HG02938 (cell line): Measurements from ENCODE around the gene TBL1X.

Experiments
- ATAC-seq: cut with Tn5 transposase; IDR thresholded peaks from one replicate; pipeline ENCODE4 v1.9.1; 2021; ENCODE audit warnings: mild to moderate bottlenecking, moderate library complexity; ENCODE audit not compliant: unreplicated experiment

The TBL1X gene

DNA sequence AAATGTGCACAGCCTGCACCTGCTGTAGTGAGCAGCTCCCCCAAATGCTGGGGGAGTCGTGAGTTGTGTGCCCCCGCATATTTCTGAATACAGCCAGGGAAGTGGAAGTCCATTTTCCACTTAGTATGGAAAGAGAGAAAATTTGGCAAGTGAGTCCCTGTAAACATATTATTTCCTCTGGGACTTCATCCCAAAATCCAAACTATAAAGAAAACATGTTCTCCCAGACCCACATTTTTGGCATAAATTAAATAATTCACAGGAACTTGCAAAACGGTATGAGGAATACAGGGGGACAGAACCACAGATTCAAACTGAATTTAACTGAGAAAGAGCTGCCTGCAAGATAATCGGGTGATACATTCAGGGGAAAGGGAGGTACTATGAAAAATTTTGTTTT lies 193.6 kb downstream of the TBL1X start:
- ATAC-seq, result no peak

DNA sequence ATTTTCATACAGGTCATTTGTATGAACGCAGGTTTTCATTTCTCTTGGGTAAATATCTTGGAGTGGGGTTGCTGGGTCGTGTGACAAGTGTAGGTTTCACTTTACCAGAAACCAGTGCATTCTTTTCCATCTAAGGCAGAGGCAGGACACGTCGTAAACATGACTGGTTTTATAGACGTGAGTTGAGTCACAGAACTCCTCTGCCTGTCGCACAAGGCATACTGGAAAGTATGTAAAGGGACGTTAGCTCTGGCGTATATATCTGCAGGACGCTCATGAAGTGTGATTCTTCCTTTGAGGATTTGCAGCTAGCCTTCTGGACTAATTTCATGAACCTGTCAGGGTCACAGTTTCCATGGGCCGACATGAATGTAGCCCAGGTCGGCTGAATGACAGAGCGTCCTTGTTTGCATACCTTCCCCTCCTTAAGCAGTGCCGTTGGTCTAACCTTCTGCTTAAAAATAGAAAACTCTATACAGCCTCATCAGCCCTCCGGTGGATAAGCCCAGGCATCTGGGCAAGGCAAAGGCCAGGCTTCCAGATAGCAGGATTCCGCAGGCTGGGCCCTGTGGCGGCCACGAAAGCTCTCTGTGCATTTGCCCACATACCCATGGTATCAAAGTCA lies 194.8 kb downstream of the TBL1X start:
- ATAC-seq, result no peak

DNA sequence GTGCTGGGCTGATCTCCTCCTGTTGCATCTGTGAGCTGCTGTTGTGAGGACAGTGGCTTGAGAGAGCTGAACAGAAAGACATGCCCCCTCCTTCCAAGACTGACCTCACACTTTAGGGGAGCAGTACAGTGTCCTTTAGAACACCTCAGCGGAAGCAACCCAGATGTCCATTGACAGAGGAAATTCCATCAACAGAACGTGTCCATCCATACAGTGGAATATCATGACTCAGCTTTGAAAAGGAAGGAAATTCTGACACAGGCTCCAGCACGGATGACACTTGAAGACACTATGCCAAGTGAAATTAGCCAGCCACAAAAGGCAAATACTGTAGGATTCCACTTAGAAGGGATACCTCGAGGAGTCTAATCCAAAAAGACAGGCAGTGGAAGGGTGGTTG lies 197.3 kb downstream of the TBL1X start:
- ATAC-seq, result no peak

DNA sequence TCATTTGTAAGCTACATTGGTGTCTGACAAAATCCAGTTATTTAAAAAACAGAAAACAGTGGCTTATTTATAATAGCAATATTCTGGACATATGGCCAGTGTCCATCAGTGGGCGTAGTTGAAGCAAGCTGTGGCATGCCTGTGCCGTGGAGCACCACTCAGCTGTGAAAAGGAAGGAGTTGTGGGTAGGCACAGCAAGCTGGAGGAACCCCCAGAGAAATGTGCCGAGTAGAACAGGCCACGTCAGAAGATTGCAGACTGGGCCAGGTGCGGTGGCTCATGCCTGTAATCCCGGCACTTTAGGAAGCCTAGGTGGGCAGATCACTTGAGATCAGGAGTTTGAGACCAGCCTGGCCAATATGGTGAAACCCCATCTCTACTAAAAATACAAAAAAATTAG lies 198.4 kb downstream of the TBL1X start:
- no peak for ATAC-seq

DNA sequence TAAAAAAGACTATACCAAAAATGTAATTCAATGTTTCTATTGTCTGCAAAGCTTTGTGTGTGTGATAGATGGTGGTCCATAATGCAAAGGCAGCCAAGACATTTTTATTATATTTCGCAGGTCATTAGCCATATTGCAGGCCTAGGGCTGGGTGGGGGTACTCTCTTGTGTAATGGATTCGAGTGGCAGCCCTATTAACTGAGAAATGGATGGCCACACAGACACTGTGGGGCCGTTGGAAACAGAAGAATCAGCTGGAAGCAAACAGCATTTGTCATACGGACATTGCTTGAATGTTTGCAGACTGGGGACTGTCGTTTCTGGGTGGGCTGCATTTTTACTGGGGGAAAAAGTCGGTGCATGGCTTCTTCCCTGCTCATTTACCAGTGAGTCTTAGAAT lies 199.4 kb downstream of the TBL1X start:
- no peak for ATAC-seq

GRCh38 chrX:9665113-9665512 lies 200.3 kb downstream of the TBL1X start:
- ATAC-seq, result no peak

DNA sequence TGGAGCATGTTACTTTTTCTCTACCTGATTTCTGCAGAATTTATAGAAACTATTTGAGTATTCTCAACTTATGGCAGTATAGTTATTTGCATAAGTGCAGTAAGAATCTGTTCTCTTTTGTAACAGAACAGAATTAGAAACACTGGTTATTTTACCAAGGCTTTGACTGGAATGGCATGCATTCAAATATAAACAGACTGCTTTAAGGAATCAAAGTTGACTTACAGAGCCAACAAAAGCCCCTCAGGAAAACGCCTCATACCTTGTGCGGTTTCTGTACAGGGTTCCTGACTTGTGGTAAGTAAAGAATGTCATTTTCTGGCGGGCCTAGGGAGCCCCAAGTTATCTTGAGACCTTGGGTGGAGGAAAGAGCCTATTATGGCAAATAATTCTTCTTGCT lies 203.7 kb downstream of the TBL1X start:
- no peak for ATAC-seq

DNA sequence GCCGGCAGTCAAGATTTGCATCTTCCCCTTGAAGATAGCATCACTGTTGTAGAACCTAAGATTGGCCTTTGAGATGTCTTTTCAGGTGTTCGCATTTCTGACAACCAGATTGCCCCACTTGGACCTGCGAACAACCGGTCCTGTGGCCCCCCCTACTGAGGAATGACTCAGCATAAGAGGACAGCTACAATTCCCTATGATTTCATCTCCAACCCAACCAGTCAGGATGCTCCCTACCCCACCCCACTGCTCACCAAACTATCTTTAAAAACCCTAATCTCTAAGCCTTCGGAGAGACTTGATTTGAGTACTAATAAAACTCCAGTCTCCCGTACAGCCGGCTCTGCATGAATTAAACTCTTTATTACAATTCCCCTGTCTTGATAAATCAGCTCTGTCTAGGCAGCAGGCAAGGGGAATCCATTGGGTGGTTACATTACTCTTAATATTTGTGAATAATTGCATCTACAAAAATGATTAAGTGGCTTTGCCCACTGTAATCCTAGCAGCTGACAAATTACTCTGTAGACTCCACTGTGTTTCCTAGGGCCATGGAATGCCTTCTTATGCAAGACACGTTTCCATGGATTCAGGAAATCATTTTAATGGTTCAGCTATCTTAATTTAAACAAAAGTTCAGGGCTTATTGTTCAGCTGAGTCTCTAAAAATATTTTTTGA lies 205.4 kb downstream of the TBL1X start:
- no peak for ATAC-seq

- no peak for ATAC-seq
Measured at GRCh38 chrX:9671998-9672397, 207.1 kb downstream of the TBL1X start.

DNA sequence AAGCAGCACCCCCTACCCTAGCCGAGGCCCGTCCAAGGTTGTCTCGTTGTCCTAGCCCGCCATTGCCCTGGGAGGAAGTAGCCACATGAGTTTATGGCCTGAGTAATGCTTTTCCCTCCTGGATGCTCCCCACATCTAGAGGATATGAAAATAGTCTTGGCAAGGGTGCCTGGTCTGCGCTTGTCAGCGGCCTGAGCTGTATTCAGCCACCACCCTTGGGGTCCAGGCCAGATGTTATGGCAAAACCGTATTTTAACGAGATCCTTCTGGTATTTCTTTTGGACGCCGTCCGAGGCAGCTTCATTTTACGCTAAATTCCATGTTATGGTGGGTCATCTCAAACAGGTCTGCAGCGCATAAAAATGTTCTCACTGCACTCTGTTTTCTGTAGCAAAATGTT lies 211.4 kb downstream of the TBL1X start:
- ATAC-seq, result no peak

- ATAC-seq, result no peak
Measured at GRCh38 chrX:9676738-9677097, 211.9 kb downstream of the TBL1X start.

DNA sequence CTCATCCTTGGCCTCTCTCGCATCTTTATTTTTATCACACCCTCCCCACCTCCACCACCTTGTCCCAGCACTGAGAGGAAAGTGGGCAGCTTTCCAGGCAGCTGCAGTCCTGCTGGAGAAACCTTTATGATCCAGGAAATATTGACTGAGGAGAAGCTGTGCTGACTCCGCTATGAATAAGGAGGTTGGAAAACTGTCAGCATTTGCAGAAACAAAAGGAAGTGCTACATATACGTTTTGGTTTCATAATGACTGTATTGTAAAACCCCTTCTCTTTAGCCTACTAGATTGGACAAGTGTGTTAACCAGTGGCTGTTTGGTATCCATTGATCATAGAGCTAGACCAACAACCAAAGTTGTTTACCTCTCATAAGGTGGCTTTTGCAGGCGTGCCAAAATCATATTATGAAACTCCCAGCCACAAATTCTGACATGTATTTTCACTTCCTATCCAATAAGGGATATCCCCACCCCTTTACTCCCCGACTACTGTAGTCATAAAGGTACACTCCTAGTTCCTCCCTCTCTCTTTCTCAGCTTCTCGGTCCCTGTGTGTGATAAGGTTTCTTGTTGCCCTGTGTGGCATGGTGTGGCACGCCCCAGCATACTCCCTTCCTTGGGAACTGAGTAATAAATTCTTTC lies 212.4 kb downstream of the TBL1X start:
- ATAC-seq, result peak; percentile 99

- no peak for ATAC-seq
Measured at GRCh38 chrX:9678215-9678965, 213.5 kb downstream of the TBL1X start.

DNA sequence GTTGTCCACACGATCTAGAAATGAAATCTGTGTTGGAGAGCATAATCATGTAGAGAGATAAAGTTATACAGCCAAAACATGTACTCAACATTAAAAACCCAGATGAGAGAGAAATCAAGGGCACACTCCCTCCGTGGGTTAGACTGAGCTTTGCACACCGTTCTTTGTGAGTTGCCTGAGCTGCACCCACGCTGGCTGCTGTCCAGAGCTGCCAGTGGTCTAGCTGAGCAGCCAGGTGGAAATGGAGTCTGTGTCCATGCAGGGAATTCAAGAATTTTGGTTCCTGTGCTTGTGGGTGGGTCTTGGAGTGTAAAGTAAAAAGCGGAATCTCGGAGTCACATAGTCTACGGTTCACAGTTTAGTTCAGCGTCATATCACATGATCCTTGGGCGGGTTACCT lies 216.2 kb downstream of the TBL1X start:
- no peak for ATAC-seq

- no peak for ATAC-seq
Measured at GRCh38 chrX:9681422-9681821, 216.6 kb downstream of the TBL1X start.

- no peak for ATAC-seq
Measured at GRCh38 chrX:9682456-9682855, 217.6 kb downstream of the TBL1X start.

DNA sequence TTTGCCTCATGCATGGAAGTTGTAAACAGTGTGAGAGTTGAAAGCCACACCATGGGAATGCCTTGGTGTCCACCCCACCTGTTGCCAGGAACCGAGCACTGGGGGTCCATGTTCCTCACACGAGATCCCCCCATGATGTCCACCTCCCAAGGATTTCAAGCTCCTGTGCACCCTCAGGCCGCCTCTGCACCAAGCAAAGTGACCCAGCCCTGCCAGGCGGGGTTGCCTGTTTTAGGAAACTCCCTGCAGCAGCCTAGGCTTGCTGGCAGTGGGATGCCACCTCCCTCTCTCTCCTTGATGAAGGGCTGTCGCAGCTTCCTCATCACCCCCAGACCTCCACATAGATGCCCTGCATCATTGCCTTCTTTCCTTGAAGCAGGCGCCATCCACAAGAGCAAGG lies 218.0 kb downstream of the TBL1X start:
- no peak for ATAC-seq

- no peak for ATAC-seq
Measured at GRCh38 chrX:9683350-9683749, 218.5 kb downstream of the TBL1X start.

DNA sequence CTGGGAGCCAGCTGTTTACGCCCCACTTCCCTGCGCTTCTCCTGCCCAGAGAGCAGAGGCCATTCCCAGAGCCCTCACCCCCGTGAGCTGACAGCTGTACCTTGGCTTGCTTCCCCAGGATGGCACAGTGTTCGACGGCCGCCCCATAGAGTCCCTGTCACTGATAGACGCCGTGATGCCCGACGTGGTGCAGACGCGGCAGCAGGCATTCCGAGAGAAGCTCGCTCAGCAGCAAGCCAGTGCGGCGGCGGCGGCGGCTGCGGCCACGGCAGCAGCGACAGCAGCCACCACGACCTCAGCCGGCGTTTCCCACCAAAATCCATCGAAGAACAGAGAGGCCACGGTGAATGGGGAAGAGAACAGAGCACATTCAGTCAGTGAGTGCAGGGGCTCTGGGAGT lies 223.0 kb downstream of the TBL1X start:
- ATAC-seq, result no peak

DNA sequence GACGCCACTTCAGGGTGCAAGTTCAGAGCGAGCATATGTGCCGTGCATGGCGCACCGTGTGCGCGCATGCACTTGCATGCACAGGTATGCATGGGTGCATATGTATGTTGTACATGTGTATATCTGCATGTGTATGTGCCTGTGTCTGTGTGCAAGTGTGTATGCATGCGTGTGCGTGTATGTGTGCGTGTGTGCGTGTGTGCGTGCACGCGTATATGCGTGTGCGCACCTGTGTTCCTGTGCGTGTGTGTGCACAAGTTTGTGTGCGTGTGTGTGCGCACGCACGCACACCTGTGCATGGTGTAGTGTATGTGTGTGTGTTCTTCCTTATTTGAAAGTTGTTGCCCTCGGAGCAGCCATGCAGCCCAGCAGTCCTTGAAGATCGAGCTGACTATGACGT lies 224.0 kb downstream of the TBL1X start:
- no peak for ATAC-seq

GRCh38 chrX:9690046-9690445 lies 225.2 kb downstream of the TBL1X start:
- no peak for ATAC-seq
